Measurements from ENCODE around the gene USP3.

USP3 gene

GRCh38 chr15:63555507-63555906 is 51.1 kb downstream of the USP3 start:
- no peak for TF ChIP-seq MAX (IDR thresholded peaks at IDR 0.05)
- TF ChIP-seq ZBTB7A (IDR thresholded peaks at IDR 0.05; ENCODE audit: low read depth) = no peak
- no peak for TF ChIP-seq FOXM1 (IDR thresholded peaks at IDR 0.05; ENCODE audit: borderline replicate concordance, low read depth)
- TF ChIP-seq NFIC (IDR thresholded peaks at IDR 0.05) = no peak
- no peak for TF ChIP-seq TCF12 (IDR thresholded peaks at IDR 0.05; ENCODE audit: low read depth)
- TF ChIP-seq EP300 (IDR thresholded peaks at IDR 0.05; ENCODE audit: borderline replicate concordance) = no peak
- TF ChIP-seq REST (IDR thresholded peaks at IDR 0.05; ENCODE audit: low read depth) = no peak
- TF ChIP-seq EGR1 (IDR thresholded peaks at IDR 0.05) = no peak
- no peak for TF ChIP-seq CEBPB (IDR thresholded peaks at IDR 0.05)
- no peak for TF ChIP-seq YY1 (IDR thresholded peaks at IDR 0.05; ENCODE audit: low read depth)
- no peak for TF ChIP-seq TEAD4 (IDR thresholded peaks at IDR 0.05)
- TF ChIP-seq USF1 (IDR thresholded peaks at IDR 0.05) = no peak
- no peak for TF ChIP-seq CREB1 (IDR thresholded peaks at IDR 0.05; ENCODE audit: low read depth)
- TF ChIP-seq RAD21 (IDR thresholded peaks at IDR 0.05; ENCODE audit: low read depth) = no peak
- no peak for TF ChIP-seq TAF1 (IDR thresholded peaks at IDR 0.05; ENCODE audit: low read depth)

- no peak for TF ChIP-seq CREB1 (IDR thresholded peaks at IDR 0.05; ENCODE audit: low read depth)
- no peak for TF ChIP-seq TAF1 (IDR thresholded peaks at IDR 0.05; ENCODE audit: low read depth)
- TF ChIP-seq EP300 (IDR thresholded peaks at IDR 0.05; ENCODE audit: borderline replicate concordance) = no peak
These were observed 51.9 kb downstream of the USP3 start for GRCh38 chr15:63556246-63556645.

GRCh38 chr15:63556736-63557135 is 52.3 kb downstream of the USP3 start:
- TF ChIP-seq CEBPB (IDR thresholded peaks at IDR 0.05) (no peak), EGR1 (IDR thresholded peaks at IDR 0.05) (no peak), YY1 (IDR thresholded peaks at IDR 0.05; ENCODE audit: low read depth) (no peak), EP300 (IDR thresholded peaks at IDR 0.05; ENCODE audit: borderline replicate concordance) (no peak), REST (IDR thresholded peaks at IDR 0.05; ENCODE audit: low read depth) (no peak), MAX (IDR thresholded peaks at IDR 0.05) (no peak), ZBTB7A (IDR thresholded peaks at IDR 0.05; ENCODE audit: low read depth) (no peak), NFIC (IDR thresholded peaks at IDR 0.05) (no peak), CREB1 (IDR thresholded peaks at IDR 0.05; ENCODE audit: low read depth) (no peak), RAD21 (IDR thresholded peaks at IDR 0.05; ENCODE audit: low read depth) (no peak), FOXM1 (IDR thresholded peaks at IDR 0.05; ENCODE audit: borderline replicate concordance, low read depth) (no peak), USF1 (IDR thresholded peaks at IDR 0.05) (no peak), TAF1 (IDR thresholded peaks at IDR 0.05; ENCODE audit: low read depth) (no peak), TEAD4 (IDR thresholded peaks at IDR 0.05) (no peak), TCF12 (IDR thresholded peaks at IDR 0.05; ENCODE audit: low read depth) (no peak)

GRCh38 chr15:63559753-63560152 is 55.4 kb downstream of the USP3 start:
- no peak for TF ChIP-seq TCF12 (IDR thresholded peaks at IDR 0.05; ENCODE audit: low read depth)
- no peak for TF ChIP-seq MAX (IDR thresholded peaks at IDR 0.05)
- TF ChIP-seq TAF1 (IDR thresholded peaks at IDR 0.05; ENCODE audit: low read depth) = no peak
- TF ChIP-seq YY1 (IDR thresholded peaks at IDR 0.05; ENCODE audit: low read depth) = no peak
- no peak for TF ChIP-seq FOXM1 (IDR thresholded peaks at IDR 0.05; ENCODE audit: borderline replicate concordance, low read depth)
- TF ChIP-seq RAD21 (IDR thresholded peaks at IDR 0.05; ENCODE audit: low read depth) = no peak

GRCh38 chr15:63560741-63561448 is 56.5 kb downstream of the USP3 start:
- TF ChIP-seq EGR1 (IDR thresholded peaks at IDR 0.05) (no peak), RAD21 (IDR thresholded peaks at IDR 0.05; ENCODE audit: low read depth) (no peak), TEAD4 (IDR thresholded peaks at IDR 0.05) (no peak), TAF1 (IDR thresholded peaks at IDR 0.05; ENCODE audit: low read depth) (no peak), CEBPB (IDR thresholded peaks at IDR 0.05) (no peak), FOXM1 (IDR thresholded peaks at IDR 0.05; ENCODE audit: borderline replicate concordance, low read depth) (no peak), NFIC (IDR thresholded peaks at IDR 0.05) (no peak), YY1 (IDR thresholded peaks at IDR 0.05; ENCODE audit: low read depth) (no peak), ZBTB7A (IDR thresholded peaks at IDR 0.05; ENCODE audit: low read depth) (no peak), USF1 (IDR thresholded peaks at IDR 0.05) (no peak), CREB1 (IDR thresholded peaks at IDR 0.05; ENCODE audit: low read depth) (no peak), EP300 (IDR thresholded peaks at IDR 0.05; ENCODE audit: borderline replicate concordance) (no peak), MAX (IDR thresholded peaks at IDR 0.05) (no peak), TCF12 (IDR thresholded peaks at IDR 0.05; ENCODE audit: low read depth) (no peak), REST (IDR thresholded peaks at IDR 0.05; ENCODE audit: low read depth) (no peak)
